ENCODE data around the gene PGBD5. TPM values are rescaled to one million over a fixed set of nuclear protein-coding genes. Genes with fewer than 3 reads are reported as not detected.

Gene PGBD5
- total RNA-seq, 2 experiments from 2014 or later = not detected

DNA sequence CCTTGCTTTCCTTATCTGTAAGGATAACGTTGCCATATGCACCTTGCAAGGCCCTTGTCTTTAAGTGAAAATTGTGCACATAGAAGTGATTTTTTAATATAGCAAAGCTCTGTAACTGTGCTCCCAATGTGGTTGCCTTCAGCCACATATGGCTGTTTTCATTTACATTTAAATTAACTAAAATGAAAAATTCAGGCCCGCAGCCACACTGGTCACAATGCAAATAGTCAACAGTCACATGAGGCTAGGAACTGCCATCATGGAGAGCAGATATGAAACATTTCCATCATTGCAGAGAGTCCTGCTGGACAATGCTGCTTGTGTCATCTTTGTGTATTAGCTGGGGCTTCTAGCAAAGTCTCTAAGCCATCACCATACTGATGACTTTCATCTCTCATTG lies 83.4 kb downstream of the PGBD5 start:
- no peak overlapping the region for H3K27ac Mint-ChIP-seq
- no peak overlapping the region for H3K4me3 Mint-ChIP-seq

DNA sequence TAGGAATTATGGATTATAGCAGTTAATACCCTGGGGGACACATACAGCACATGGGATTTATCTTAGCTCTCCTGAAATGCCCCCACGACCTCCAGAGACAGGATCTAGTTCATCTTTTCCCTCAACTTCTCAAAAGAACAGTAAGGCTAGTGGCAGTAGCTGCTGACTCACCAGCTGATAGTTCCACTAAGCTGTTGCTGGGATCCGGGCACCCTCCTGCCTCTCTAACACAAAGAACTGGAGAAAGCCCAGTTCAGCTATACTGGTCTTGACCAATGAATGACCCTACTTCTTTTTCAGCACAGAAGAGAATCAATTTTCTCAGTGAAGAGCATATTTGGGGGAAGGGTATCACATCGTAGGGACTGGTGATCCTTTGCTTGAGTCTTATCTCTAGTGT lies 84.1 kb downstream of the PGBD5 start:
- no peaks in the 10 kb centered on the region for H3K4me1 Mint-ChIP-seq
- no peaks in the 10 kb centered on the region for H3K36me3 Mint-ChIP-seq
- no peak overlapping the region for H3K27ac Mint-ChIP-seq
- DNase-seq = no peak
- peaks cover 3% of the 10 kb centered on the region for H3K27me3 Mint-ChIP-seq
- H3K4me3 Mint-ChIP-seq = no peak overlapping the region
- no peaks in the 10 kb centered on the region for H3K9me3 Mint-ChIP-seq

More for the DNA sequence above, 83.4 kb downstream of the PGBD5 start:
- H3K4me1 Mint-ChIP-seq = no peaks in the 10 kb centered on the region
- no peaks in the 10 kb centered on the region for H3K9me3 Mint-ChIP-seq
- H3K36me3 Mint-ChIP-seq = no peaks in the 10 kb centered on the region
- no peak for DNase-seq
- H3K27me3 Mint-ChIP-seq = peaks cover 3% of the 10 kb centered on the region

DNA sequence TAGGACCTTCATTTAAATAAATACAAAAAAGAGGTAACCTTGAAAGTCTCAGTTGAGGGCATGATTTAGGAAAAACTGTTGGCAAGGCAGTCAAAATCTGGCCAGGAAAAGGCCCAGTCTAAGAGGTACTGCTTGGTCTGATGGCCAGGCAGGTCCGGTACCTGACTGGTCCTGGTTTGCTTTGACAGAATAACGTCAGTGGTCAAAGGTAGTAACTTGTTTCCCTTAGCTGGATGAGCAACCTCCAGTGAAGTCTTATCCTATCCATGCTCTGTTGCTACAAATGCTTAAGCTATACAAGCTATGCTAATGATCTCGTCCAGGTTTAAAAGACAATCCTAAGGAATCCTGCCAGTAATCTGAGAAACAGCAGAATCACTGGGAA lies 85.0 kb downstream of the PGBD5 start:
- peaks cover 3% of the 10 kb centered on the region for H3K27me3 Mint-ChIP-seq
- H3K4me1 Mint-ChIP-seq = no peaks in the 10 kb centered on the region
- no peak overlapping the region for H3K27ac Mint-ChIP-seq
- no peaks in the 10 kb centered on the region for H3K9me3 Mint-ChIP-seq
- DNase-seq = no peak
- H3K36me3 Mint-ChIP-seq = no peaks in the 10 kb centered on the region
- H3K4me3 Mint-ChIP-seq = no peak overlapping the region

DNA sequence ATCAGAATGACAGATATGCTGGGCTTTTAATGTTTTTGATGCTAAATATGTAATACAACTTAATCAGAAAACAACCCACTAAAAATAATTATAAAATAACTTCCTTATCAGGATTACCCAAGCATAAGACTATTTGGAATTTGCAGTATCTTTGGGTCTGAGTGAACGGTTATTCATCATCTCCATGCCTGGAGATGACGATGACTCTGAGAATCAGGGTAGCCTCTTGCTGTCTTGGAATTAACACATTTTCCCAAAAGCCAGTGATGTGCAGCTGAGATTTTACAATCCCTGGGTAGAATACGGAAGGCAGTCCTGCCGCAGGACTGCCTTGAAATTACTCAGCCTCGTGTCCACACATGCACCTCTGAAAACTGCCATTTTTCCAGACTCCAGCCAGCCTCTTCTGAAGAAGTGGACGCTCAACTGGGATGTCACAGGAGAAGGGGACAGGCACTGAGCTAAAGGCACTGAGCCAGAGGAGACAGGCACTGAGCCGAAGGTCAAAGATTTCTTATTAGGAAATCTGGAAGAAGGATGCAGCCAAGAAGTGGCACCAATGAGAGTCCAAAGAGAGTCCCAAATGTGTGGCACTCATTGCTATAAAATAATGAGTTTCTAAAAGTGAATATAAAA lies 85.5 kb downstream of the PGBD5 start:
- H3K4me3 Mint-ChIP-seq = no peak overlapping the region
- no peaks in the 10 kb centered on the region for H3K9me3 Mint-ChIP-seq
- no peaks in the 10 kb centered on the region for H3K4me1 Mint-ChIP-seq
- H3K27ac Mint-ChIP-seq = no peak overlapping the region
- H3K36me3 Mint-ChIP-seq = no peaks in the 10 kb centered on the region
- H3K27me3 Mint-ChIP-seq = peaks cover 6% of the 10 kb centered on the region
- no peak for DNase-seq

DNA sequence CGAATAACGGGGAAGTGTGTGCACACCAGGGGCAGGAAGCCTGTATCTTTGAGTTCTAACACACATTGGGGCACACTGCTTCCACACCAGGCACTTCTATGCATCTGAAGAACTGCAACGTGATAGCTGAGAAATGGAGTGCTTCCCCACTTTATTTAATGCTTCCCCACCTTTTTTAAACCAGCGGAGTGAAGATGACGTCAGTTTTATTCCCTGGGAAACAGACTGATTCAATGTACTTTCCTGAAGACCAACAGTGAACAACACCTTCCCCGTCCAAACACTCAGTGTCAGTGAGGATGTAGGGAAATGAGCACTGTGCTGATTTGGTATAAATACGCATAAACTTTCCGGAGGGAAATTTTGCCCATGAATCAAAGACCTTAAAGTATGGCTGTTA lies 87.1 kb downstream of the PGBD5 start:
- no peak for DNase-seq
- Mint-ChIP-seq H3K4me3 (no peak overlapping the region), H3K36me3 (no peaks in the 10 kb centered on the region), H3K27me3 (peaks cover 7% of the 10 kb centered on the region), H3K4me1 (no peaks in the 10 kb centered on the region), H3K9me3 (no peaks in the 10 kb centered on the region), H3K27ac (no peak overlapping the region)

DNA sequence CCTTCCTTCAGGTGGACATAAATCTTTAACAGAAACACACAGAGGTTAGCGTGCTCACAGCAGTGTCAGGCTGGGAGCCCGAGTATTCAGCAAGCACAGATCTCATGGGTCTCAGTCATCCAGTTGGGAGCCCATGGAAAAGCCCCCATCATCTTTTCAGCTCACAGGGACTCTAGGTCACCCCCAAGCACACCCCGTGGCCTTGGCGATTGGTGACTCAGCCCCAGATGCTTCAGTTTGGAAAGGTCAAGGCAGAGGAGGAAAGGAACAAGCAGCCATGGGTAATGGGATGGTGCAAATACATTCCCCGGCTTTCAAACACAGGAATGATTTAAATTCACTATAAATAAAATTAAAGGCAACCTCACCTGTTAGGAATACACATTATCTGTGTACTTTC lies 88.9 kb downstream of the PGBD5 start:
- no peak overlapping the region for H3K4me3 Mint-ChIP-seq

DNA sequence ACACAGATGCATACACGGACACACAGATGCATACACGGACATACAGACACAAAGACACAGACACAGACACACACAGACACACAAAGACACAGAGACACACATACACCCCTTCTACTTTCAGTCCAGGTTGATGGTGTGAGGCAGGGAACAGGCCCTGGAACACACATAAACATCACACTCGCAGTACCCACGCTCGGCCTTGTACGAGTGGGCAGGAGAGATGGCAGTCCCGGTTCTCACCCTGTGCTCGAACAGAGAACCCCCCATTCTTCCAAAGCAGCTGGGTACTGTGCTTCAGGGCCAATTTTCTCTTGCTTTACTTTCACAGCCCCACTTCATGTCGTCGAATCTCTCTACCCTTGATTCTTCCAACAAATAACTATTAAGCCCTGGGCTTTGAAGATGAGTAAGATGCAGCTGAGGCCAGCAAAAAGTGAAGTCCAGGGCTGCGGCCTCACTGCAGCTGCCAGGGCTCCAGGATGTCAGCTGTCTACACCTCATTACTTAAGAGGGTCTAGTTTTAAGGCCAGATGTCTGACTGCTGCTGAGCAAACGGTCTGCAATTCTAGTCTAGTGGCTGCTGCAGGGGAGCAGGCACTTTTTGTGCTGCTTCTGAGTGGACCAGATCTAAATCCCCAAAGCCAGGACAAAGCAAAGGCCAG lies 90.1 kb downstream of the PGBD5 start:
- Mint-ChIP-seq H3K4me3 (no peak overlapping the region), H3K27ac (no peak overlapping the region), H3K4me1 (no peaks in the 10 kb centered on the region), H3K27me3 (peaks cover 9% of the 10 kb centered on the region), H3K9me3 (no peaks in the 10 kb centered on the region), H3K36me3 (no peaks in the 10 kb centered on the region)
- no peak for DNase-seq

More for the DNA sequence above, 88.9 kb downstream of the PGBD5 start:
- Mint-ChIP-seq H3K36me3 (no peaks in the 10 kb centered on the region), H3K4me1 (no peaks in the 10 kb centered on the region), H3K27me3 (peaks cover 10% of the 10 kb centered on the region), H3K27ac (no peak overlapping the region), H3K9me3 (no peaks in the 10 kb centered on the region)
- DNase-seq = no peak

DNA sequence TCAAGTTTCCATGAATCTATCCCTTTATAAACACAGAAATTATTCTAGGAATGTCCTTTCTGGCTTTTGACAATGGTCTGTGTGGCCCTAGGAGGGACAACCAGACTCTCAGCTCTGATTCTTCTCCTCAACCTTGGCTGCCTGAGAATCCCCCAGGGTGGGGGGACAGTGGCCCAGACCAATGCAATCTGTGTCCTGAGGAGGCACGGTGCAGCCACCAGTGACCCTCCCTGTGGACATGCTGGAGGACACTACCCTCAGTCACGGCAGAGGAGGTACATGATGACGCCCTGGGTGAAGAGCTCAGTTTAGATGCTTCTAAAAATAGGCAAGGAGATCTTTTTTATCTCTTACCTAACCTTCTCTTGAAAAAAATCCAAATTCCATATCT lies 91.7 kb downstream of the PGBD5 start:
- Mint-ChIP-seq H3K4me1 (no peaks in the 10 kb centered on the region), H3K36me3 (no peaks in the 10 kb centered on the region), H3K27ac (no peak overlapping the region), H3K4me3 (no peak overlapping the region), H3K27me3 (peaks cover 9% of the 10 kb centered on the region), H3K9me3 (no peaks in the 10 kb centered on the region)
- DNase-seq = no peak

DNA sequence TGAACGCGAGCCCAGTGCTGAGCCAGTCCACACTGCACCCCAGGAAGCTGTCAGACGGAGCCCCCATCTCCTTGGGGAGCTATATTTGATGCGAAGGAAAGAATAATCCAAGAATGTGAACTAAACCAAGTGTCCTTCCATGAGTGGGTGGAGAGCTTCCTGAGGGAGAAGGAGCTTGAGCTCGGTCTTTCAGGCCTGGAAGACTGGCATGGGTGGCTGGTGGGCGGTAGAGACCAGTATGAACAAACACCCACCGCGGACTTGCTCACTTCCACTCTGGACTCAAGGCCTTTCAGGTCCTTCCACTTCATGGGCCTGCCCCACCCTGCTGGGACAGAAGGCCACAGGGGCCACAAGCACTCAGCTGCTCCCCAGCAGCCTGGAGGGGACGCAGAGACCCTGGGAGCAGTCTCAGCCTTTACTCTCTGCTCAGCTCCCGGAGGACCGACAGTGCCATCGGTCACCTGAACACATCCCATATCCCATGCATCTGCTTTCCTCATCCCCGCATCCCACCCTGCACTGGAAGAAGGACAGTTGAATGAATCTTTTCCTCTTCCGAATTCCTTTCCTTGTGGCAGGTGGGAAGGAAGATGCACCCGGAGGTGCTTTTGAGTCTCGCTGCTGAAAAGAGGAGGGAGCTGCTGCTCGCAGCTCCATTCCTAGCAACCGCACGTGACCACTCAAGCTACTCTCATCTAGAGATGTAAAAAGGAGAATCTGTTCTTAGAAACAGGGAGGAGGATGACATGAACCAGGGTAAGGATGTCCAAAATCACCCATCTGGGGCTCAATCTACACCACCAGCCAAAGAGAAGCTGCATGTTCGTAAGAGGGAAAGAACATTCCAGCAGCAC lies 92.3 kb downstream of the PGBD5 start:
- no peak overlapping the region for H3K27ac Mint-ChIP-seq
- no peaks in the 10 kb centered on the region for H3K4me1 Mint-ChIP-seq
- no peaks in the 10 kb centered on the region for H3K36me3 Mint-ChIP-seq
- H3K9me3 Mint-ChIP-seq = no peaks in the 10 kb centered on the region
- DNase-seq = no peak
- no peak overlapping the region for H3K4me3 Mint-ChIP-seq
- peaks cover 9% of the 10 kb centered on the region for H3K27me3 Mint-ChIP-seq

DNA sequence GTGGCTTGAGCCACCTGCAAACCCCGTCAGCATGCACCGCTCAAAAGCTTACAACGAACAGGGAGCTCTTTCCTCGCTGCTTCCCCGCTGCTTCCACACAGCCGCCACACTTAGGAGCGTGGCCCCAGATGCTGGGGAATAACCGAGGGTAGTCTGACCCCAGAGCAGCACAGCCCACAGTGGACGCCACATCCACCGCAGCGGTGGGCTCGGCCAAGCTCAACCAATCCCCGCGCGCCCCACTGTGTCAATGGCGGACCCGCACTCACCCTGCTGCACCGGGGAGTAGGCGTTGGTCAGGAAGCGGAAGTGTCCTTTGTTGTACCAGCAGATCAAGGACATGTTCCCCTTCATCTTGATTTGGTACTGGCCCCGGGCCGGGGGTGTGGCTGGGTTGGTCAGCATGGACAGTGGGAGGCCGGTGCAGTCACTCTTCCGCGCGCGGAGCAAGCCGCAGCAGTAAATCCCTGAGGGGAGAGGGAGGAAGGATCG lies 93.5 kb downstream of the PGBD5 start:
- peaks cover 9% of the 10 kb centered on the region for H3K27me3 Mint-ChIP-seq
- H3K27ac Mint-ChIP-seq = no peak overlapping the region

DNA sequence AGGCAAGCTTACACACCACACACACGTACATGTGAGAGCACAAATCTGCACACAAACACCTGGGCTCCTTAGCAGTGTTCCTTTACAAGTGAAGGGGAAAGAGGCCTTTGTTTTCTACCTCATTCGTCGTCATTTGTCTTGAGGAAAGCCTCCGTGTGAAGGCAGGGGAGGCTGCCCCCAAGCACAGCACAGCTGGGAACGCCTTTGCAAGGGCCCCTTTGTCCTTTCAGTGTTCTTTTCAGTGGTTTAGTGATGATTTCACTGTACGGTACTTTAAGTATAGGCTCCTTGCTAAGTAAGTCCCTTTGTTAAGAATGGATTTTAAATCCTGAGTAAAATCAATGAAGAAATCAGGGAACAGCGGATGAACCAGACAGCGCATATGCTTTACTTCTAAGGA lies 94.1 kb downstream of the PGBD5 start:
- peaks cover 9% of the 10 kb centered on the region for H3K27me3 Mint-ChIP-seq
- no peak overlapping the region for H3K27ac Mint-ChIP-seq
- H3K36me3 Mint-ChIP-seq = no peaks in the 10 kb centered on the region
- no peak for DNase-seq
- H3K4me3 Mint-ChIP-seq = no peak overlapping the region
- no peaks in the 10 kb centered on the region for H3K9me3 Mint-ChIP-seq
- peaks cover 4% of the 10 kb centered on the region for H3K4me1 Mint-ChIP-seq

More for the DNA sequence above, 93.5 kb downstream of the PGBD5 start:
- Mint-ChIP-seq H3K9me3 (no peaks in the 10 kb centered on the region), H3K4me1 (peaks cover 4% of the 10 kb centered on the region), H3K4me3 (no peak overlapping the region), H3K36me3 (no peaks in the 10 kb centered on the region)
- DNase-seq = no peak

DNA sequence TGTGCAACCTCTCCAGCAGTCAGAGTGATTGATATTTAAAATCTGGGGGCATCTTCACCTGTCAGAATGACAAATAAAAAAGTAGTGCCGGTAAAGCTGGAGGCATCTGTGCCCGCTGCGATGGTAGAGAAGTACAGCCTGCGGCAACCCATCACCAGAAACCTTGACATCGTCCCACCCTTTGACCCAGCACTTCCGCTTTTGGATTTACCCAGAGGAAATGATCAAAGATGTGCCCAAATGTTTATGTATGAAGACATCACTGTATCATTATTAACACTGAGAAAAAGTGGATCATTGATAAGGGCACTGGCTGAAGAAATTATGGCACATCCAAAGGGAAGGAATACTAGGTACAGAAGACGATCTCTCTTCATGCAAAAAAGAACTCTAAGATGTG lies 96.0 kb downstream of the PGBD5 start:
- no peak for DNase-seq
- H3K4me3 Mint-ChIP-seq = no peak overlapping the region
- H3K36me3 Mint-ChIP-seq = no peaks in the 10 kb centered on the region
- H3K27me3 Mint-ChIP-seq = peaks cover 5% of the 10 kb centered on the region
- no peak overlapping the region for H3K27ac Mint-ChIP-seq
- H3K9me3 Mint-ChIP-seq = no peaks in the 10 kb centered on the region
- H3K4me1 Mint-ChIP-seq = peaks cover 4% of the 10 kb centered on the region

DNA sequence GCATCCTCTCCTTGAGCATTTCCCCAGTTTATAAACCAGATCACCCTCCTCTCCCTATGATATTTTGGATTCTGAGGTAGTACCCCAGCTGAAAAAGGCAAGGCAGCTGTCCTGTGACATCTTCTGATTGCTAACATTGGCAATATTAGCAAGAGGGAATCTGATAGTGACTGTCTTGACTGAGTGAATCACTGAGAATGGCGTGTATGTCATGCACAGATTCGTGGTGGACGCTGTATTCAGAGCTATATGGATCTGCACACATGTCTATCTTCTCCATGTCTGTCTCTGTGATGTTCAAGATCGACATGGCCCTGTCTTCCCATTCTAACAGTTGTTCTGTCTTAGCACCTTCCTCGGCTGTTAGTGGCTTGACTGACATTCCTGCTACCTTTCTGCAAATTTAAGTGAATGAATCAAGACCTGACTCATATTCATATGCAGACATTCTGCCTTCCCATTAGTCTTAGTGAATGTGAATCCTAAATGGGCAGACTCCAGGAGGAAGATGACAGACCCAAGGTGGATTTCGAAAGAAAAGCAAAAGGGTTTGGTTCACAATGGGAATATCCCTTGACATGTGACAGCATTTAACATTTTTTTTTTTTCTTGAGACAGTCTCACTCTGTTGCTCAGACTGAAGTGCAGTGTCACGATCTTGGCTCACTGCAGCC lies 97.7 kb downstream of the PGBD5 start:
- H3K36me3 Mint-ChIP-seq = no peaks in the 10 kb centered on the region
- H3K27ac Mint-ChIP-seq = peak overlapping the region; percentile 1
- no peak for DNase-seq
- H3K9me3 Mint-ChIP-seq = no peaks in the 10 kb centered on the region
- no peak overlapping the region for H3K4me3 Mint-ChIP-seq
- peaks cover 4% of the 10 kb centered on the region for H3K27me3 Mint-ChIP-seq
- peaks cover 4% of the 10 kb centered on the region for H3K4me1 Mint-ChIP-seq

DNA sequence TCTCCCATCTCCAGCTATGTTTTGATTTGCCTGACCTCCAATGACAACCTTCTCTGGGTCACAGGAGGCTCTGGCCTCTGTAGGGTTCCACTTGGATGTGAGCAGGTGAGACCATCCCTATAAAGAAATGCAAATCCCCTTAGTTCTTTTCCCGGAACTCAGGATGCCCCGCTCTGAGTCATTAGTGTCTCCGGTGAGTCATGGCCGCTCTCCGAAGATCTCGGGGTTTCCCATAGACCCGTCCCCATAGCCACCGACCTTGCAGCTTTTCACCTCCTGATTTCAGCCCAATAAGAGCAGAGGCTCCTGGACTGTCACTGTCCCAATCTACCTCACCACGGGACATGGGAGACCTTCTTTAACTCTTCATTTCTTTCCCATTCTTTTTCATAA lies 98.2 kb downstream of the PGBD5 start:
- peaks cover 4% of the 10 kb centered on the region for H3K4me1 Mint-ChIP-seq
- peak overlapping the region; percentile 1 for H3K27ac Mint-ChIP-seq
- DNase-seq = peak; percentile 14
- no peaks in the 10 kb centered on the region for H3K36me3 Mint-ChIP-seq
- H3K27me3 Mint-ChIP-seq = no peaks in the 10 kb centered on the region
- H3K4me3 Mint-ChIP-seq = no peak overlapping the region
- no peaks in the 10 kb centered on the region for H3K9me3 Mint-ChIP-seq

Measured in activated naive CD8-positive, alpha-beta T cell treated with anti-CD3 and anti-CD28 coated beads for 36 hours (primary cell).